Suprapubic skin (tissue), 4 donors: Measurements from ENCODE around the gene S100P. TPM values are rescaled to one million over a fixed set of nuclear protein-coding genes. Genes with fewer than 3 reads are reported as not detected.

Experiments
- DNase-seq, 2 donors: peaks; one replicate each; pipeline ENCODE4 v3.0.0-alpha.2; 2019; ENCODE audit warnings: low spot score in 2 of 2
- H3K27ac ChIP-seq: fragments of 200-600 bp; sonication (generic); one replicate; pipeline ENCODE4 v1.5.1; 2019
- H3K27me3 ChIP-seq: fragments of 200-600 bp; sonication (generic); one replicate; pipeline ENCODE4 v1.5.1; 2019
- H3K36me3 ChIP-seq: fragments of 200-600 bp; sonication (generic); one replicate; pipeline ENCODE4 v1.5.1; 2019
- H3K4me1 ChIP-seq: fragments of 200-600 bp; sonication (generic); one replicate; pipeline ENCODE4 v1.5.1; 2019
- H3K4me3 ChIP-seq: fragments of 200-600 bp; sonication (generic); one replicate; pipeline ENCODE4 v1.5.1; 2019; ENCODE audit warnings: mild to moderate bottlenecking
- H3K9me3 ChIP-seq: fragments of 200-600 bp; sonication (generic); one replicate; pipeline ENCODE4 v1.5.1; 2019
- CTCF ChIP-seq, 2 donors: fragments of 200-600 bp in 1 of 2; fragments of 450-650 bp in 1 of 2; sonication (generic) in 1 of 2; IDR thresholded peaks; one replicate each; pipeline ENCODE4 v1.5.1; 2016 to 2019; ENCODE audit warnings: antibody characterized with exemption in 2 of 2, mild to moderate bottlenecking in 1 of 2, moderate library complexity in 1 of 2
- EP300 ChIP-seq: sonication (generic); formaldehyde crosslinking; IDR thresholded peaks from one replicate; pipeline ENCODE4 v1.6.1; 2017; ENCODE audit warnings: antibody characterized with exemption
- POLR2A ChIP-seq, 2 donors: fragments of 450-650 bp; IDR thresholded peaks; one replicate each; pipeline ENCODE4 v1.6.1; 2017; ENCODE audit warnings: antibody characterized with exemption in 2 of 2, mild to moderate bottlenecking in 2 of 2, moderate library complexity in 2 of 2
- POLR2AphosphoS5 ChIP-seq, 3 donors: sonication (generic); formaldehyde crosslinking; IDR thresholded peaks; one replicate each; pipeline ENCODE4 v1.6.1; 2017; ENCODE audit warnings: antibody characterized with exemption in 3 of 3
- WGBS: methylation state at CpG from one replicate; pipeline ENCODE4 v1.1.5; 2018; 5-methylcytosine and 5-hydroxymethylcytosine counted together
- total RNA-seq, 4 donors: library from RNA; depleted of rRNA; stranded (reverse); fragments of >200 nt; gene quantifications; one replicate each; pipeline ENCODE4 v1.1.0, GENCODE V29; 2016

S100P gene
- total RNA-seq, 4 donors from 2014 or later, result 4.7 to 27.7 (median 9.3) TPM

- DNase-seq, result no peak
- WGBS, result 87% methylated on average over 8 of the region's 15 CpGs
- no peak for TF ChIP-seq CTCF (IDR thresholded peaks at IDR 0.05)
- TF ChIP-seq POLR2A (IDR thresholded peaks at IDR 0.05), result no peak
- no peak for TF ChIP-seq POLR2AphosphoS5 (IDR thresholded peaks at IDR 0.05)
- no peak for TF ChIP-seq EP300
- Histone ChIP-seq H3K36me3 (no peaks in the 10 kb centered on the region), H3K27ac (peak overlapping the region; percentile 76), H3K9me3 (no peaks in the 10 kb centered on the region), H3K27me3 (no peaks in the 10 kb centered on the region), H3K4me1 (peaks cover 26% of the 10 kb centered on the region), H3K4me3 (peak overlapping the region; percentile 11)
These were observed 4.1 kb upstream of the S100P start for GRCh38 chr4:6689506-6689960.

- TF ChIP-seq POLR2A (IDR thresholded peaks at IDR 0.05), result no peak
- no peak for TF ChIP-seq POLR2AphosphoS5 (IDR thresholded peaks at IDR 0.05)
- no peak for TF ChIP-seq EP300
- no peak for TF ChIP-seq CTCF (IDR thresholded peaks at IDR 0.05)
- Histone ChIP-seq H3K27ac (peak overlapping the region; percentile 31), H3K4me1 (peaks cover 50% of the 10 kb centered on the region)
These were observed 1.3 kb upstream of the S100P start for GRCh38 chr4:6692379-6692778.

GRCh38 chr4:6692806-6693205 is 872 bp upstream of the S100P start:
- Histone ChIP-seq H3K9me3 (no peaks in the 10 kb centered on the region), H3K36me3 (no peaks in the 10 kb centered on the region), H3K4me1 (peaks cover 50% of the 10 kb centered on the region), H3K27me3 (no peaks in the 10 kb centered on the region), H3K27ac (peak overlapping the region; percentile 31), H3K4me3 (no peak overlapping the region)
- WGBS, result 65% methylated on average over 3 of the region's 3 CpGs
- DNase-seq, result no peak
- TF ChIP-seq POLR2AphosphoS5 (IDR thresholded peaks at IDR 0.05) (no peak), EP300 (no peak), POLR2A (IDR thresholded peaks at IDR 0.05) (no peak), CTCF (IDR thresholded peaks at IDR 0.05) (no peak)

More at GRCh38 chr4:6692379-6692778, 1.3 kb upstream of the S100P start:
- Histone ChIP-seq H3K4me3 (no peak overlapping the region), H3K27me3 (no peaks in the 10 kb centered on the region), H3K36me3 (no peaks in the 10 kb centered on the region), H3K9me3 (no peaks in the 10 kb centered on the region)
- DNase-seq, result no peak
- WGBS, result no CpG with 5 or more reads among the region's 8 CpGs

- Histone ChIP-seq H3K4me3 (no peak overlapping the region), H3K27ac (peak overlapping the region; percentile 51), H3K27me3 (no peaks in the 10 kb centered on the region), H3K4me1 (peaks cover 44% of the 10 kb centered on the region), H3K9me3 (no peaks in the 10 kb centered on the region), H3K36me3 (no peaks in the 10 kb centered on the region)
- WGBS, result 69% methylated on average over 16 of the region's 16 CpGs
- TF ChIP-seq POLR2A (IDR thresholded peaks at IDR 0.05) (no peak), POLR2AphosphoS5 (IDR thresholded peaks at IDR 0.05) (no peak), EP300 (no peak), CTCF (IDR thresholded peaks at IDR 0.05) (no peak)
- DNase-seq, result no peak
These were observed 661 bp downstream of the S100P start for GRCh38 chr4:6694177-6694901.

- TF ChIP-seq CTCF (IDR thresholded peaks at IDR 0.05), result no peak
- no peak for TF ChIP-seq POLR2A (IDR thresholded peaks at IDR 0.05)
- TF ChIP-seq POLR2AphosphoS5 (IDR thresholded peaks at IDR 0.05), result no peak
- no peak for TF ChIP-seq EP300
- H3K27ac ChIP-seq, result peak overlapping the region; percentile 84
- H3K27me3 ChIP-seq, result no peaks in the 10 kb centered on the region
- H3K9me3 ChIP-seq, result no peaks in the 10 kb centered on the region
- peaks cover 36% of the 10 kb centered on the region for H3K4me1 ChIP-seq
- DNase-seq, result peak in 1 of 2 donors; percentile 73
- H3K36me3 ChIP-seq, result peaks cover 12% of the 10 kb centered on the region
- 42% methylated on average over 14 of the region's 18 CpGs for WGBS
- H3K4me3 ChIP-seq, result no peak overlapping the region
These were observed 2.3 kb downstream of the S100P start for GRCh38 chr4:6695660-6696610.
